ENCODE results near the gene ZNF236.

- TF ChIP-seq CTCF (IDR thresholded peaks at IDR 0.05; ENCODE audit: poor library complexity) (no peak), EZH2 (IDR thresholded peaks at IDR 0.05; ENCODE audit: borderline replicate concordance) (no peak)
Measured at GRCh38 chr18:77003316-77003715, 181.0 kb downstream of the ZNF236 start.
